Measurements from ENCODE around the gene VIPR2.

Gene VIPR2

GRCh38 chr7:159035571-159036073, 109.0 kb downstream of the VIPR2 start:
- DNase-seq, result no peak

- DNase-seq, result no peak
Observed at GRCh38 chr7:159034988-159035387, 109.7 kb downstream of the VIPR2 start.

- DNase-seq, result no peak
Observed at GRCh38 chr7:159034394-159034793, 110.3 kb downstream of the VIPR2 start.

GRCh38 chr7:159033956-159034355, 110.7 kb downstream of the VIPR2 start:
- no peak for DNase-seq

GRCh38 chr7:159033473-159033825, 111.2 kb downstream of the VIPR2 start:
- no peak for DNase-seq

GRCh38 chr7:159032753-159033472, 111.8 kb downstream of the VIPR2 start:
- DNase-seq, result no peak

- no peak for DNase-seq
Observed at GRCh38 chr7:159032322-159032721, 112.3 kb downstream of the VIPR2 start.

GRCh38 chr7:159031750-159032149, 112.9 kb downstream of the VIPR2 start:
- no peak for DNase-seq

GRCh38 chr7:159031135-159031701, 113.4 kb downstream of the VIPR2 start:
- no peak for DNase-seq

- no peak for DNase-seq
Observed at GRCh38 chr7:159030490-159031134, 114.1 kb downstream of the VIPR2 start.

- no peak for DNase-seq
Observed at GRCh38 chr7:159028508-159029401, 115.9 kb downstream of the VIPR2 start.

- no peak for DNase-seq
Observed at GRCh38 chr7:159027789-159028507, 116.7 kb downstream of the VIPR2 start.

- no peak for DNase-seq
Observed at GRCh38 chr7:159027056-159027788, 117.4 kb downstream of the VIPR2 start.

GRCh38 chr7:159026271-159027055, 118.2 kb downstream of the VIPR2 start:
- DNase-seq, result peak; percentile 7

GRCh38 chr7:159025161-159025779, 119.4 kb downstream of the VIPR2 start:
- no peak for DNase-seq

- DNase-seq, result no peak
Observed at GRCh38 chr7:159024280-159024951, 120.3 kb downstream of the VIPR2 start.

GRCh38 chr7:159023746-159024145, 120.9 kb downstream of the VIPR2 start:
- no peak for DNase-seq

- DNase-seq, result no peak
Observed at GRCh38 chr7:159023206-159023605, 121.5 kb downstream of the VIPR2 start.

- DNase-seq, result no peak
Observed at GRCh38 chr7:159022238-159022993, 122.3 kb downstream of the VIPR2 start.

Measured in activated CD4-positive, CD25-positive, alpha-beta regulatory T cell treated with anti-CD3 and anti-CD28 coated beads, Interleukin-2, amount 50 U/mL, for 72 hours (primary cell).